GM21528 (cell line): ENCODE data around the gene ACHE.
"Not testable (repeated sequence)": the region's sequence is repeated elsewhere in the genome, so short reads cannot be mapped to it uniquely, and the experiment has no call there.

Experiments
- ATAC-seq: cut with Tn5 transposase; IDR thresholded peaks from one replicate; pipeline ENCODE4 v1.9.1; 2021; ENCODE audit warnings: mild to moderate bottlenecking, moderate library complexity; ENCODE audit not compliant: unreplicated experiment, low FRiP score

The ACHE gene

GRCh38 chr7:100895701-100895955 is at the start of gene ACHE:
ACHE (minus strand) TSS chr7:100895888; CDS start chr7:100894232, 1,656 bp downstream.
- no peak for ATAC-seq

- ATAC-seq = no peak
Measured at GRCh38 chr7:100944138-100944537, 48.5 kb upstream of the ACHE start.

- no peak for ATAC-seq
Measured at GRCh38 chr7:100943693-100944092, 48.0 kb upstream of the ACHE start.

GRCh38 chr7:100942045-100942774 is 46.5 kb upstream of the ACHE start:
- ATAC-seq = no peak

- ATAC-seq = not testable (repeated sequence)
Measured at GRCh38 chr7:100936167-100936566, 40.5 kb upstream of the ACHE start.

- not testable (repeated sequence) for ATAC-seq
Measured at GRCh38 chr7:100935381-100935780, 39.7 kb upstream of the ACHE start.

GRCh38 chr7:100933734-100934133 is 38.0 kb upstream of the ACHE start:
- ATAC-seq = no peak

- ATAC-seq = no peak
Measured at GRCh38 chr7:100929808-100930174, 34.1 kb upstream of the ACHE start.

GRCh38 chr7:100923616-100924015 is 27.9 kb upstream of the ACHE start:
- ATAC-seq = not testable (repeated sequence)

GRCh38 chr7:100921039-100921438 is 25.4 kb upstream of the ACHE start:
- ATAC-seq = no peak

- not testable (repeated sequence) for ATAC-seq
Measured at GRCh38 chr7:100919779-100920437, 24.2 kb upstream of the ACHE start.

- not testable (repeated sequence) for ATAC-seq
Measured at GRCh38 chr7:100919335-100919734, 23.6 kb upstream of the ACHE start.

GRCh38 chr7:100914879-100915447 is 19.3 kb upstream of the ACHE start:
- no peak for ATAC-seq

- ATAC-seq = no peak
Measured at GRCh38 chr7:100914208-100914878, 18.7 kb upstream of the ACHE start.

- ATAC-seq = no peak
Measured at GRCh38 chr7:100911484-100911883, 15.8 kb upstream of the ACHE start.

- ATAC-seq = not testable (repeated sequence)
Measured at GRCh38 chr7:100910443-100910842, 14.8 kb upstream of the ACHE start.

- no peak for ATAC-seq
Measured at GRCh38 chr7:100908512-100908911, 12.8 kb upstream of the ACHE start.

- no peak for ATAC-seq
Measured at GRCh38 chr7:100902638-100903037, 7.0 kb upstream of the ACHE start.

GRCh38 chr7:100901921-100902332 is 6.2 kb upstream of the ACHE start:
- ATAC-seq = no peak

GRCh38 chr7:100900978-100901377 is 5.3 kb upstream of the ACHE start:
- ATAC-seq = no peak

- ATAC-seq = no peak
Measured at GRCh38 chr7:100899432-100899831, 3.7 kb upstream of the ACHE start.
